ENCODE data around the gene TRIM41.
A peak's percentile ranks its signal among the peaks of the same experiment; 100 is the strongest.

The TRIM41 gene

DNA sequence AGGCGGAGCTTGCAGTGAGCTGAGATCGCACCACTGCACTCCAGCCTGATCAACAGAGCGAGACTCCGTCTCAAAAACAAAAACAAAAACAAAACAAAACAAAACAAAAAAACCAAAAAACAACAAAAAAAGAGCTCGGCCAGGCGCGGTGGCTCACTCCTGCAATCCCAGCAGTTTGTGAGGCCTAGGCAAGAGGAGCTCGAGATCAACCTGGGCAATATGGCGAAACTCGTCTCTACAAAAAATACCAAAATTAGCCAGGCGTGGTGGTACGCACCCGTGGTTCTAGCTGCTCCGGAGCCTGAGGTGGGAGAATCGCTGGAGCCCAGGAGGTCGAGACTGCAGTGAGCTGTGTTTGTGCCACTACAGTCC lies 38.2 kb upstream of the TRIM41 start:
- H3K4me3 ChIP-seq (replicated peaks; ENCODE audit: low read depth, low read length) = no peak overlapping the region
- no peak for DNase-seq (ENCODE audit: low read depth)
- TF ChIP-seq, protein P1, sequence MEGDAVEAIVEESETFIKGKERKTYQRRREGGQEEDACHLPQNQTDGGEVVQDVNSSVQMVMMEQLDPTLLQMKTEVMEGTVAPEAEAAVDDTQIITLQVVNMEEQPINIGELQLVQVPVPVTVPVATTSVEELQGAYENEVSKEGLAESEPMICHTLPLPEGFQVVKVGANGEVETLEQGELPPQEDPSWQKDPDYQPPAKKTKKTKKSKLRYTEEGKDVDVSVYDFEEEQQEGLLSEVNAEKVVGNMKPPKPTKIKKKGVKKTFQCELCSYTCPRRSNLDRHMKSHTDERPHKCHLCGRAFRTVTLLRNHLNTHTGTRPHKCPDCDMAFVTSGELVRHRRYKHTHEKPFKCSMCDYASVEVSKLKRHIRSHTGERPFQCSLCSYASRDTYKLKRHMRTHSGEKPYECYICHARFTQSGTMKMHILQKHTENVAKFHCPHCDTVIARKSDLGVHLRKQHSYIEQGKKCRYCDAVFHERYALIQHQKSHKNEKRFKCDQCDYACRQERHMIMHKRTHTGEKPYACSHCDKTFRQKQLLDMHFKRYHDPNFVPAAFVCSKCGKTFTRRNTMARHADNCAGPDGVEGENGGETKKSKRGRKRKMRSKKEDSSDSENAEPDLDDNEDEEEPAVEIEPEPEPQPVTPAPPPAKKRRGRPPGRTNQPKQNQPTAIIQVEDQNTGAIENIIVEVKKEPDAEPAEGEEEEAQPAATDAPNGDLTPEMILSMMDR (IDR thresholded peaks at IDR 0.05; ENCODE audit: low read length, missing control alignments) = no peak

DNA sequence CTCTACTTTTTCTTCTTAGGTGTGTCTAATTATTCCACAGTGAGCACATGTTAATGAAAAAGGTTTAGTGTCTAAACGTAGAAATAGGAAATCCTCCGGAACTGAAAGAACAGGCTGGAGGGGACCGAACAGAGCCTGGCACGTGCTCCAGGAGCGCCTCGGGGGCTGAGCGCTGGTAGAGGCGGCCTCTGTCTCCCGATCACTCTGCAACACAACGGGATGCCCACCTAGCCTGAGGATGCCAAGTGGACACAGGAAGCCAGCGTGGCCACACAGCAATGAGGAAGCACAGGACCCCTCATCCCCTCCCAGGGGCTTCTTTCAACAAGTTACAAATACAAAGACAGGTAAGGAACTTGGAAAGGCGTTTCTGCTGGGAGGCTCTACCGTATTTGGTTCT lies 37.5 kb upstream of the TRIM41 start:
- no peak overlapping the region for H3K4me3 ChIP-seq (replicated peaks; ENCODE audit: low read depth, low read length)
- DNase-seq (ENCODE audit: low read depth) = no peak
- TF ChIP-seq, protein P1 (IDR thresholded peaks at IDR 0.05; ENCODE audit: low read length, missing control alignments) = no peak

DNA sequence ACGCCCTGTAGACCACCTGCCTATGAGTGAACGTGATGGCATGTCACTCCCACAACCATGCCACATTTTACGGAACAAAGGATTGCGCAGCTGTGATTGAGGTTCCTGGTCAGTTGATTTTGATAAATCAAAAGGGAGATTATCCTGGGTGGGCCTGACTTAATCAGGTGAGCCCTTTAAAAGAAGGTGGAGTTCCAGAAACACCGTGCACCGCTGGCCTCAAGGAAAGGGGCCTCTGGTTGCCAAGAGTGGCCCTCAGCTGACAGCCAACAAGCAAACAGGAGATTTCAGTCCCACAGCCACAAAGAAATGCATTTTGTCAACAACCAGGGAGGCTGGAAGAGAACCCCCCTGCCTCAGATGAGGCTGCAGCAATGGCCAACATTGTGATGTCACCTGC lies 37.1 kb upstream of the TRIM41 start:
- DNase-seq (ENCODE audit: low read depth) = no peak
- H3K4me3 ChIP-seq (replicated peaks; ENCODE audit: low read depth, low read length) = no peak overlapping the region
- TF ChIP-seq, protein P1 (IDR thresholded peaks at IDR 0.05; ENCODE audit: low read length, missing control alignments) = no peak

DNA sequence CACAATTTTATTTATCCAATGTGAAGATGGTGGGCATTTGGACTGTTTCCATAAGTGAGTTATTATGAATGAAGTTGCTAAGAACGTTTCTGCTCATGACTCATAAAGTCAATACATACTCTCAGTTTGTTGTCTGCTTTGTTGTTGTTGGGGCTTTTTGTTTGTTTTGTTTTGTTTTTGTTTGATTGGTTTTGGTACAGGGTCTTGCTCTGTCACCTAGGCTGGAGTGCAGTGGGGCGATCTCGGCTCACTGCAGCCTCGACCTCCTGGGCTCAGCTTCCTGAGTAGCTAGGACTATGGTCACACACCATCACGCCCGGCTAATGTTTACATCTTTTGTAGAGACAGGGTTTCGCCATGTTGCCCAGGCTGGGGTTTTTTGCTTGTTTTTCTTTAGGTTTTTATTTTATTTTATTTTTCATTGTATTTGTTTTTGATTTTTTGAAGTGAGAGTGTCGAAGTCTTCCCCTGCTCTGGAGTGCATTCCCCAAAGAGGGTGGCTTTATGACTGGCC lies 36.0 kb upstream of the TRIM41 start:
- TF ChIP-seq, protein P1 (IDR thresholded peaks at IDR 0.05; ENCODE audit: low read length, missing control alignments) = no peak
- no peak for DNase-seq (ENCODE audit: low read depth)
- peak overlapping the region; percentile 51 for H3K4me3 ChIP-seq (replicated peaks; ENCODE audit: low read depth, low read length)

DNA sequence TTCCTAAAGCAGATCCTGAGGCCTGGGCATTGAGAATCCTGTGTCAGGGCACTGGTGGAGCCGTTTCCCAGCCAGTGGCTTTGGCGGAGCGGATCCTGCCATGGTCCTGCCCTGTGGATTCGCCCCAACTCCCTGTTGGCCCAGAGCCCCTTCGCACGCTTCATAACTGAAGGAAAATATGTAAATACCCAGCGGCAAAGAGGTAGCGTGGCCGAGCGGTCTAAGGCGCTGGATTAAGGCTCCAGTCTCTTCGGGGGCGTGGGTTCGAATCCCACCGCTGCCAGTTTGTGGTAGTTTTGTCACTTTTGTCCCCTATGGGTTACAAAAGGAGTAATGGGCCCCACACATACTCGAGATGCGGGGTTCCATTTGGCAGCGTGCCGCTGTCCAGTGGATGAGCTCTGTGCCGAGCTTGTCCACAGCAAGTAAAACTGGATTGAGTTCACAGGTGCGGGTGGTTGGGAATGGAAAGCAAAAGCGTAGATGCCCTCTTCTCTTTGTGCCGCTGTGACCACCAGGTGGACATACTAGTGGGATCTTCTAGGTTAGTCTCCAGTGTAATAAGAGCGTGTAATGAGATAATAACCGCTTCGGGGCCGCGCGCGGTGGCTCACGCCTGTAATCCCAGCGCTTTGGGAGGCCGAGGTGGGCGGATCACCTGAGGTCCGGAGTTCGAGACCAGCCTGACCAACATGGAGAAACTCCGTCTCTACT lies 35.4 kb upstream of the TRIM41 start:
- peak; percentile 82 for DNase-seq (ENCODE audit: low read depth)
- TF ChIP-seq, protein P1 (IDR thresholded peaks at IDR 0.05; ENCODE audit: low read length, missing control alignments) = peak; percentile 31
- peak overlapping the region; percentile 51 for H3K4me3 ChIP-seq (replicated peaks; ENCODE audit: low read depth, low read length)

DNA sequence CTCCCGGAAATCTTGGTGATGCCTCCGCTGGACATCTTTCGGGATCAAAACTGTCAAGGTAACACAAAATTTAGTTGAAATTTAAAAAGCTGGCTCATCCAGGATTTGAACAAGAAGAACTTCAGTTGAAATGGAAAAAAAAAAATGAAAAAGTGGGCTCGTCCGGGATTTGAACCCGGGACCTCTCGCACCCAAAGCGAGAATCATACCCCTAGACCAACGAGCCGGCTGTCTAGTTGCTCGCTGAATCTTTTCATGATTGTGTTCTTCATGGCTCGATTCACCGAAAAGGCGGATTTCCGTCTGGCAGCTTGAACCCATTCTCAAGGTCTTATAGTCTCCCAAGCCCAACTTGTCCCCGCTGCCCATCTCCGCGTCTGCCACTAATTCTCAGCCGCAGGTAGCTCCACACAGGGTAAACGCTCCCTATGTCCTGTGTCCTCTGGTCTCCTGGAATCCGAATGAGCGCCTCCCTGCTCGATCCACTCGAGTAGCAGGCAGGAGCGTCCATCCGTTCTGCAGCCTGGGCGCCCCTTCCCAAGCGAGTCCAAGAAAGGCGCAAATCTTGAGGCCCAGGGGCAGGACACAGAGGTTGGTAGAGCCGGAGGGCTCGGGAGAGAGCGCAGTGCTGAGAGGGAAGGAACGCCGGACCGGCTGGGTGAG lies 34.2 kb upstream of the TRIM41 start:
- TF ChIP-seq, protein P1 (IDR thresholded peaks at IDR 0.05; ENCODE audit: low read length, missing control alignments) = peak; percentile 3
- DNase-seq (ENCODE audit: low read depth) = peak; percentile 85
- H3K4me3 ChIP-seq (replicated peaks; ENCODE audit: low read depth, low read length) = peak overlapping the region; percentile 82

Data from fibroblast of pulmonary artery (primary cell).